ENCODE data around the gene LPIN3.

Gene LPIN3

DNA sequence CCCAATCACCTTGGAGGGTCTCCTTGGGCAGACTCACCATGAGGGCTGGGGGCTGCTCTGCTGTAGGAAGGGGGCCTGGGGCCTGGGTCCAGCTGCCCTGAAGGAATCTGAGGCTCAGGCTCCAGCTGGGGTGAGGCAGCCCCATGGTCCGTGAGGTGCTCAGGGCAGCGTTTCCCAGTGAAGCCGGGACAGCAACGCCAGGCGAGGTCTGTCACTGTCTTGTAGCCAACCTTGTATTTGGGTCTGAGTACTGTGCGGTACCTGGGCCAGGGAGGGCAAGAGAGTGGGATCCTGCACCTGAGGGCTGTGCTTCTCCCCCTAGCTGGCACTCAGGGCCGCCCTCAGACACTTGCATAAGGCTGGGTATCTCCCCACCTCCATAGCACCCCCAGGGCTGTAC lies 23.0 kb downstream of the LPIN3 start:
- TF ChIP-seq, protein P1, sequence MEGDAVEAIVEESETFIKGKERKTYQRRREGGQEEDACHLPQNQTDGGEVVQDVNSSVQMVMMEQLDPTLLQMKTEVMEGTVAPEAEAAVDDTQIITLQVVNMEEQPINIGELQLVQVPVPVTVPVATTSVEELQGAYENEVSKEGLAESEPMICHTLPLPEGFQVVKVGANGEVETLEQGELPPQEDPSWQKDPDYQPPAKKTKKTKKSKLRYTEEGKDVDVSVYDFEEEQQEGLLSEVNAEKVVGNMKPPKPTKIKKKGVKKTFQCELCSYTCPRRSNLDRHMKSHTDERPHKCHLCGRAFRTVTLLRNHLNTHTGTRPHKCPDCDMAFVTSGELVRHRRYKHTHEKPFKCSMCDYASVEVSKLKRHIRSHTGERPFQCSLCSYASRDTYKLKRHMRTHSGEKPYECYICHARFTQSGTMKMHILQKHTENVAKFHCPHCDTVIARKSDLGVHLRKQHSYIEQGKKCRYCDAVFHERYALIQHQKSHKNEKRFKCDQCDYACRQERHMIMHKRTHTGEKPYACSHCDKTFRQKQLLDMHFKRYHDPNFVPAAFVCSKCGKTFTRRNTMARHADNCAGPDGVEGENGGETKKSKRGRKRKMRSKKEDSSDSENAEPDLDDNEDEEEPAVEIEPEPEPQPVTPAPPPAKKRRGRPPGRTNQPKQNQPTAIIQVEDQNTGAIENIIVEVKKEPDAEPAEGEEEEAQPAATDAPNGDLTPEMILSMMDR (IDR thresholded peaks at IDR 0.05; ENCODE audit: control extremely low read depth, extremely low read depth, low read depth, missing control alignments) = no peak
- POLR2A ChIA-PET = no interaction called here
- CTCF ChIA-PET = interaction anchor here (1.2 kb wide), 1 partner anchor 10 kb away, joined by 3 read pairs; no protein-coding TSS in a partner anchor
- DNase-seq (ENCODE audit: extremely low spot score) = no peak

DNA sequence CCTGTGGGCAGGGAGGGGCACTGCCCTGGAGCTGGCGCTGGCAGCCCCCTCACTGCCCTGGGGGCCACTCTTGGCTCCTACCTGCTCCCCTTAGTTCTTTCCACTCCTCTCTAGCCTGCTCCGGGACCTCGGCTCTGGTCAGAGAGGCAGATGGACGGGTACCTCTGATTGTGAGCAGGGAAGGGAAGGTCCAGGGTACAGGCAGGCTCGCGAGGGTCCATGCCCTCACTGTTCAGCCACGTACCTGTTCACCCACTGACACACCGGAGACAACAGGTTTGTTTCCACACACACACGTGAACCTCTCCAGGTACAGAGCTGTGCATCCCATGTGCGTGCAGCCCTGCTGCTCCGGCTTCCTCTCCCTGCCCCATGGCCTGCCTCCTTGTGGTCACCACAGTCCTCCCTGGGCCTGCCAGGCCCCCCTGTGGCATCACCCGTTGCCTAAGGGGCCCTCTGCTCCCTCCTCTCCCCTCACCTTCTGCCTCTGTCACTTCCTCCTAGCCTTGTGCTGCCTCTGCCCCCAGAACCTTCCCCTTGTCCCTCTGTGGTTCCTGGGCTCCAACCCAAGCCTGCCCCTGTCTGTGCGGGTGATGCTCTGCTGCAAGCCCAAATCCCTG lies 23.7 kb downstream of the LPIN3 start:
- ChIA-PET CTCF (no interaction called here), POLR2A (no interaction called here)
- no peak for DNase-seq (ENCODE audit: extremely low spot score)
- TF ChIP-seq, protein P1 (IDR thresholded peaks at IDR 0.05; ENCODE audit: control extremely low read depth, extremely low read depth, low read depth, missing control alignments) = no peak

DNA sequence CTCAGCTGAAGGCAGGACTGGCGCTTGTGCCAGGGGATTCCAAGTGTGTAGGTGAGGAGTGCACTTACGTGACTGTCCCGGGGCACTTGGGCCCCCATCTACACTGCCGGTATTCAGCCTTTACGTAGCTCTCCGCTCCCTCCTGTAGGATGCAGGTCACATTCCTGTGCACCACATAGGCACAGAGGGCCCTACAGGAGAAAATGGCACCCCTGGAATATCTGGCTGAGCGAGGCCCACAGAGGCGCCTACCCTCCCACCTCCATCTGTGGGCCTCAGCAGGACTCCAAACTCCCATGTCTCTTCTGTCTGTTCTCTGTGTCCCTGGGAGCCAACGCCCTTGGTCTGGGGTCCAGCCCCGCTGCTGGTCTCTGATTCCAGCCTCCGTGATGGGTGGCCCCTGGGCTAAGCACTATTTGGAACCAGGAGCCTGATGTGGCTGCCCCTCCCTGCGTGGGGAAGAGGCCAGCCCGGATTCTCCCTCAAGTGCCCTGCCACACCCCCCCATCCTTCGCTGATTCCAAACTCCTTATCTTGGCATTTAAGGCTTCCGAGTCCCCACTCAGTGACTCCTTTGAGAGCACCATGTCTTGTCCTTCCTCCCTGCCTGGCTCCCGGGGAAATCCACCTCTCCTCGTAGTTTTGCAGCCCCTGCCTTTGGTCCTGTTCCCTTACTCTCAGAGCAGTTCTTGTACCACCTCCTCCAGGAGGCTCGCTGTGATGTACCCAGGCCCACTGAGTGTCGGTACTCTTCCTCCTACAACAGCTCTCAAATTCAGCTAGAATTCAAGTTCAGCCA lies 24.5 kb downstream of the LPIN3 start:
- POLR2A ChIA-PET = no interaction called here
- TF ChIP-seq, protein P1 (IDR thresholded peaks at IDR 0.05; ENCODE audit: control extremely low read depth, extremely low read depth, low read depth, missing control alignments) = no peak
- CTCF ChIA-PET = no interaction called here
- no peak for DNase-seq (ENCODE audit: extremely low spot score)

- DNase-seq (ENCODE audit: extremely low spot score) = no peak
- TF ChIP-seq, protein P1 (IDR thresholded peaks at IDR 0.05; ENCODE audit: control extremely low read depth, extremely low read depth, low read depth, missing control alignments) = no peak
- ChIA-PET POLR2A (no interaction called here), CTCF (no interaction called here)
Measured at GRCh38 chr20:41365777-41366545, 25.3 kb downstream of the LPIN3 start.

GRCh38 chr20:41366546-41367392 lies 26.1 kb downstream of the LPIN3 start, which contains the start of gene EMILIN3:
TSS of gene EMILIN3 (minus strand) at chr20:41366818. CDS start at chr20:41366634, 184 bp downstream.
- no peak for DNase-seq (ENCODE audit: extremely low spot score)
- TF ChIP-seq, protein P1 (IDR thresholded peaks at IDR 0.05; ENCODE audit: control extremely low read depth, extremely low read depth, low read depth, missing control alignments) = no peak
- ChIA-PET POLR2A (no interaction called here), CTCF (no interaction called here)

DNA sequence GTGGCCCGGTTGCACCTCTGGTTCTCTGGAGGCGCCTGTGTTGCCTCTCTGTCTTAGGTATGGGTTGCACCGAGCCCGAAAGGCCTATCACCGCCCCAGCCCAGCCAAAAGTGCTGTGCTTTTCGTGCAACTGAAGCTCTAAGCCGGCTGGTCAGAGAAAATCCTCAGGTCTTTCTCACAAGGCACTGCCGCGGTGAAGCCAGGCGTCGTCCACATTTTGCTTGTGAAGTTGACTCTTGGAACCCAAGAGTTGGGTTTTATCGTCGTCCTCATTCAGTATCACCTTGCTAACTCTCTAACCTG lies 26.7 kb downstream of the LPIN3 start:
- CTCF ChIA-PET = no interaction called here
- POLR2A ChIA-PET = no interaction called here
- no peak for DNase-seq (ENCODE audit: extremely low spot score)
- TF ChIP-seq, protein P1 (IDR thresholded peaks at IDR 0.05; ENCODE audit: control extremely low read depth, extremely low read depth, low read depth, missing control alignments) = no peak

All from GM10248 (cell line).